ENCODE results near the gene TMEM43.

- TF ChIP-seq, protein P1, sequence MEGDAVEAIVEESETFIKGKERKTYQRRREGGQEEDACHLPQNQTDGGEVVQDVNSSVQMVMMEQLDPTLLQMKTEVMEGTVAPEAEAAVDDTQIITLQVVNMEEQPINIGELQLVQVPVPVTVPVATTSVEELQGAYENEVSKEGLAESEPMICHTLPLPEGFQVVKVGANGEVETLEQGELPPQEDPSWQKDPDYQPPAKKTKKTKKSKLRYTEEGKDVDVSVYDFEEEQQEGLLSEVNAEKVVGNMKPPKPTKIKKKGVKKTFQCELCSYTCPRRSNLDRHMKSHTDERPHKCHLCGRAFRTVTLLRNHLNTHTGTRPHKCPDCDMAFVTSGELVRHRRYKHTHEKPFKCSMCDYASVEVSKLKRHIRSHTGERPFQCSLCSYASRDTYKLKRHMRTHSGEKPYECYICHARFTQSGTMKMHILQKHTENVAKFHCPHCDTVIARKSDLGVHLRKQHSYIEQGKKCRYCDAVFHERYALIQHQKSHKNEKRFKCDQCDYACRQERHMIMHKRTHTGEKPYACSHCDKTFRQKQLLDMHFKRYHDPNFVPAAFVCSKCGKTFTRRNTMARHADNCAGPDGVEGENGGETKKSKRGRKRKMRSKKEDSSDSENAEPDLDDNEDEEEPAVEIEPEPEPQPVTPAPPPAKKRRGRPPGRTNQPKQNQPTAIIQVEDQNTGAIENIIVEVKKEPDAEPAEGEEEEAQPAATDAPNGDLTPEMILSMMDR (IDR thresholded peaks at IDR 0.05; ENCODE audit: low read depth, low read length): no peak
- no peak for TF ChIP-seq EZH2phosphoT487 (IDR thresholded peaks at IDR 0.05; ENCODE audit: low read depth)
These were observed 47.5 kb upstream of the TMEM43 start for GRCh38 chr3:14077310-14077709.
